Vagina (tissue), 2 donors: ENCODE measurements around the gene IL6ST. TPM values are rescaled to one million over a fixed set of nuclear protein-coding genes. Genes with fewer than 3 reads are reported as not detected.
"Not testable (repeated sequence)": the region's sequence is repeated elsewhere in the genome, so short reads cannot be mapped to it uniquely, and the experiment has no call there.

Source experiments
- DNase-seq, 2 donors: peaks; one replicate each; pipeline ENCODE4 v3.0.0-alpha.2; 2017; ENCODE audit errors: extremely low spot score in 2 of 2
- H3K27ac ChIP-seq: fragments of 200-600 bp; sonication (generic); one replicate; pipeline ENCODE4 v1.5.1; 2019
- H3K27me3 ChIP-seq: fragments of 200-600 bp; sonication (generic); one replicate; pipeline ENCODE4 v1.5.1; 2019
- H3K36me3 ChIP-seq, 2 donors: fragments of 200-600 bp; sonication (generic); one replicate each; pipeline ENCODE4 v1.5.1; 2017 to 2019
- H3K4me1 ChIP-seq: fragments of 200-600 bp; sonication (generic); one replicate; pipeline ENCODE4 v1.5.1; 2019
- H3K4me3 ChIP-seq, 2 donors: fragments of 200-600 bp; sonication (generic); 1 replicate in 1 of 2; 2 replicates in 1 of 2; pipeline ENCODE4 v1.5.1; 2016 to 2019
- H3K9me3 ChIP-seq: fragments of 200-600 bp; sonication (generic); one replicate; pipeline ENCODE4 v1.5.1; 2019
- CTCF ChIP-seq, 3 experiments: fragments of 450-650 bp in 2 of 3; fragments of 200-600 bp in 1 of 3; sonication (generic) in 1 of 3; IDR thresholded peaks; one replicate each; pipeline ENCODE4 v1.5.1; 2017 to 2019; ENCODE audit warnings: antibody characterized with exemption in 3 of 3, mild to moderate bottlenecking in 2 of 3, moderate library complexity in 2 of 3
- POLR2A ChIP-seq, 2 donors: fragments of 450-650 bp; IDR thresholded peaks; one replicate each; pipeline ENCODE4 v1.6.1; 2017; ENCODE audit warnings: antibody characterized with exemption in 2 of 2, mild to moderate bottlenecking in 2 of 2, moderate library complexity in 2 of 2
- POLR2AphosphoS5 ChIP-seq, 2 donors: sonication (generic); formaldehyde crosslinking; IDR thresholded peaks; one replicate each; pipeline ENCODE4 v1.9.0; 2017; ENCODE audit warnings: antibody characterized with exemption in 2 of 2, mild to moderate bottlenecking in 2 of 2, low read depth in 1 of 2; ENCODE audit not compliant: insufficient read depth in 1 of 2
- intact Hi-C: fragments of 100-400 bp; cut with DNase I; formaldehyde crosslinking; loops from one replicate; pipeline ENCODE4 v1.15.1; 2023
- total RNA-seq: library from RNA; depleted of rRNA; stranded (reverse); fragments of >200 nt; gene quantifications from one replicate; pipeline ENCODE4 v1.2.3, GENCODE V29; 2016

IL6ST gene
- total RNA-seq, 1 donor from 2014 or later: 312 TPM

GRCh38 chr5:55991768-55992486 is 2.8 kb downstream of the IL6ST start:
- intact Hi-C loops: loop anchor here (10.0 kb wide), 1 partner anchor 83 kb away; no protein-coding TSS in a partner anchor
- H3K9me3 ChIP-seq: no peaks in the 10 kb centered on the region
- H3K4me1 ChIP-seq: peaks cover 75% of the 10 kb centered on the region
- H3K4me3 ChIP-seq: peak overlapping the region; percentile 85 to 97
- H3K27me3 ChIP-seq: no peaks in the 10 kb centered on the region
- H3K36me3 ChIP-seq: no peaks in the 10 kb centered on the region
- H3K27ac ChIP-seq: peak overlapping the region; percentile 99
- no peak for DNase-seq
- TF ChIP-seq POLR2A (IDR thresholded peaks at IDR 0.05) (no peak), POLR2AphosphoS5 (IDR thresholded peaks at IDR 0.05; ENCODE audit: insufficient read depth in 1 of 2, low read depth in 1 of 2) (no peak), CTCF (IDR thresholded peaks at IDR 0.05) (no peak)

DNA sequence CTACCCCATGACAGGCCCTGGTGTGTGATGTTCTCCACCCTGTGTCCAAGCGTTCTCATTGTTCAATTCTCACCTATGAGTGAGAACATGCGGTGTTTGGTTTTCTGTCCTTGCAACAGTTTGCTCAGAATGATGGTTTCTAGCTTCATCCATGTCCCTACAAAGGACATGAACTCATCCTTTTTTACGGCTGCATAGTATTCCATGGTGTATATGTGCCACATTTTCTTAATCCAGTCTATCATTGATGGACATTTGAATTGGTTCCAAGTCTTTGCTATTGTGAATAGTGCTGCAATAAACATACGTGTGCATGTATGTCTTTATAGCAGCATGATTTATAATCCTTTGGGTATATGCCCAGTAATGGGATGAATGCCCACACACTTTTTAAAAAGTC is 3.9 kb downstream of the IL6ST start:
- Histone ChIP-seq H3K4me3 (peak overlapping the region in 1 of 2 donors; percentile 97), H3K4me1 (peaks cover 74% of the 10 kb centered on the region), H3K27ac (peak overlapping the region; percentile 99)
- DNase-seq, H3K27me3 ChIP-seq, H3K9me3 ChIP-seq, H3K36me3 ChIP-seq: not testable (repeated sequence)
- intact Hi-C loops: loop anchor here (10.0 kb wide), 1 partner anchor 84 kb away; no protein-coding TSS in a partner anchor

- Histone ChIP-seq H3K27ac (peak overlapping the region; percentile 4), H3K4me3 (peak overlapping the region in 1 of 2 donors; percentile 11)
- no peak for TF ChIP-seq POLR2A (IDR thresholded peaks at IDR 0.05)
- no peak for TF ChIP-seq CTCF (IDR thresholded peaks at IDR 0.05)
- no peak for TF ChIP-seq POLR2AphosphoS5 (IDR thresholded peaks at IDR 0.05; ENCODE audit: insufficient read depth in 1 of 2, low read depth in 1 of 2)
These were observed 4.9 kb downstream of the IL6ST start for GRCh38 chr5:55989860-55990259.

GRCh38 chr5:55988979-55989638 is 5.7 kb downstream of the IL6ST start:
- DNase-seq: no peak
- Histone ChIP-seq H3K27me3 (no peaks in the 10 kb centered on the region), H3K4me1 (peaks cover 87% of the 10 kb centered on the region), H3K9me3 (no peaks in the 10 kb centered on the region), H3K4me3 (peak overlapping the region in 1 of 2 donors; percentile 11), H3K36me3 (no peaks in the 10 kb centered on the region), H3K27ac (peak overlapping the region; percentile 4)
- intact Hi-C loops: no loop called here
- TF ChIP-seq POLR2AphosphoS5 (IDR thresholded peaks at IDR 0.05; ENCODE audit: insufficient read depth in 1 of 2, low read depth in 1 of 2): no peak
- no peak for TF ChIP-seq CTCF (IDR thresholded peaks at IDR 0.05)
- no peak for TF ChIP-seq POLR2A (IDR thresholded peaks at IDR 0.05)

More at GRCh38 chr5:55989860-55990259, 4.9 kb downstream of the IL6ST start:
- intact Hi-C loops: loop anchor here (10.0 kb wide), 1 partner anchor 85 kb away; no protein-coding TSS in a partner anchor
- H3K27me3 ChIP-seq: no peaks in the 10 kb centered on the region
- peaks cover 80% of the 10 kb centered on the region for H3K4me1 ChIP-seq
- no peaks in the 10 kb centered on the region for H3K9me3 ChIP-seq
- no peaks in the 10 kb centered on the region for H3K36me3 ChIP-seq
- DNase-seq: no peak

DNA sequence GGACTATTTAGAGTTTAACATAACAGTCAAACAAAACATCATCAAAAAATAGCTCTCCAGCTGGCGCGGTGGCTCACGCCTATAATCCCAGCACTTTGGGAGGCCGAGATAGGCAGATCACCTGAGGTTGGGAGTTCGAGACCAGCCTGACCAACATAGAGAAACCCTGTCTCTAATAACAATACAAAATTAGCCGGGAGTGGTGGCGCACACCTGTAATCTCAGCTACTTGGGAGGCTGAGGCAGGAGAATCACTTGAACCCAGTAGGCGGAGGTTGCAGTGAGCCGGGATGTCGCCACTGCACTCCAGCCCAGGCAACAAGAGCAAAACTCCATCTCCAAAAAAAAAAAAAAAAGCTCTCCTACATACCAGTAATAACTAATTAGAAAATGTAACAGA is 6.3 kb downstream of the IL6ST start:
- H3K36me3 ChIP-seq, DNase-seq, intact Hi-C loops, H3K4me3 ChIP-seq, H3K27me3 ChIP-seq, H3K27ac ChIP-seq, H3K9me3 ChIP-seq: not testable (repeated sequence)
- H3K4me1 ChIP-seq: peaks cover 94% of the 10 kb centered on the region

DNA sequence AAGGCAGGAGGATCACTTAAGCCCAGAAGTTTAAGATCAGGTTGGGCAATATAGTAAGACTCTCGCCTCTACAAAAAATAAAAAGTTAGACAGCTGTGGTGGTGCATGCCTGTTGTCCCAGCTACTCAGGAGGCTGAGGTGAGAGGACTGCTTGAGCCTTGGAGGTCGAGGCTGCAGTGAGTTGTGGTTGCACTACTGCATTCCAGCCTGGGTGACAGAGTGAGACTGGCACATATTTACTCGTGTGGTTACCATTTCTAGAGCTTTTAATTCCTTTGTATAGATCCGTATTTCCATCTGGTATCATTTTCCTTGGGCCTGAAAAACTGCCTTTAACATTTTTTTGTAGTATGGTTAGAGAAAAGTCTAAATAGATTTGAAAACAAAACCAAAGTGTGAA is 7.8 kb downstream of the IL6ST start:
- H3K27ac ChIP-seq: no peak overlapping the region
- H3K4me1 ChIP-seq: peaks cover 87% of the 10 kb centered on the region
- no peak for DNase-seq
- no peak overlapping the region for H3K4me3 ChIP-seq
- H3K9me3 ChIP-seq: no peaks in the 10 kb centered on the region
- no peaks in the 10 kb centered on the region for H3K36me3 ChIP-seq
- intact Hi-C loops: no loop called here
- no peaks in the 10 kb centered on the region for H3K27me3 ChIP-seq
- TF ChIP-seq POLR2A (IDR thresholded peaks at IDR 0.05) (no peak), CTCF (IDR thresholded peaks at IDR 0.05) (no peak), POLR2AphosphoS5 (IDR thresholded peaks at IDR 0.05; ENCODE audit: insufficient read depth in 1 of 2, low read depth in 1 of 2) (no peak)
